Measurements from ENCODE around the gene SEC11A. TPM values are rescaled to one million over a fixed set of nuclear protein-coding genes. Genes with fewer than 3 reads are reported as not detected.
A peak's percentile ranks its signal among the peaks of the same experiment; 100 is the strongest.
"Not testable (repeated sequence)": the region's sequence is repeated elsewhere in the genome, so short reads cannot be mapped to it uniquely, and the experiment has no call there.

Gene SEC11A
- total RNA-seq, 1 donor from 2014 or later, result 202 TPM

- no peaks in the 10 kb centered on the region for H3K27me3 Mint-ChIP-seq (ENCODE audit: unreplicated experiment)
- no peak overlapping the region for H3K4me3 Mint-ChIP-seq (ENCODE audit: unreplicated experiment)
- H3K9me3 Mint-ChIP-seq (ENCODE audit: unreplicated experiment), result no peaks in the 10 kb centered on the region
- peak overlapping the region; percentile 0 for H3K27ac Mint-ChIP-seq (ENCODE audit: unreplicated experiment)
- TF ChIP-seq CTCF (IDR thresholded peaks at IDR 0.05), result no peak
- no peaks in the 10 kb centered on the region for H3K36me3 Mint-ChIP-seq (ENCODE audit: unreplicated experiment)
- H3K4me1 Mint-ChIP-seq (ENCODE audit: unreplicated experiment), result peaks cover 18% of the 10 kb centered on the region
- no peak for DNase-seq (ENCODE audit: extremely low spot score, unreplicated experiment)
Observed at GRCh38 chr15:84697236-84697990, 18.5 kb downstream of the SEC11A start.

DNA sequence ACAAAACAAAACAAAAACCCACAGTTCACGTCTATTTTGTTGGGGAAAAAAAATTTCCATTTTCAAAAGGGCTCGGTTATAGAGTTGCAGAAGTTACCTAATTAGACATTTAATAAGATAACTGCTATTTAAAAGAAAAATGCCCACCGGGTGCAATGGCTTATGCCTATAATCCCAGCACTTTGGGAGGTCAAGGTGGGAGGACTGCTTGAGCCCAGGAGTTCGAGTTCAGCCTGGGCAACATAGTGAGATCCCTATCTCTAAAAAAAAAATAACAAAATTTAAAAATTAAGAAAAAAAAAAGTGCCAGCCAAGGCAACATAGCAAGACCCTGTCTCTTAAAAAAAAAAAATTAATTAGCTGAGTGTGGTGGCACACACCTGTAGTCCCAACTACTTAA lies 19.2 kb downstream of the SEC11A start:
- TF ChIP-seq CTCF (IDR thresholded peaks at IDR 0.05), result no peak
- Mint-ChIP-seq H3K4me3 (ENCODE audit: unreplicated experiment) (no peak overlapping the region), H3K27ac (ENCODE audit: unreplicated experiment) (no peak overlapping the region), H3K4me1 (ENCODE audit: unreplicated experiment) (peaks cover 18% of the 10 kb centered on the region), H3K36me3 (ENCODE audit: unreplicated experiment) (peaks cover under 1% of the 10 kb centered on the region), H3K9me3 (ENCODE audit: unreplicated experiment) (no peaks in the 10 kb centered on the region), H3K27me3 (ENCODE audit: unreplicated experiment) (no peaks in the 10 kb centered on the region)
- DNase-seq (ENCODE audit: extremely low spot score, unreplicated experiment), result no peak

DNA sequence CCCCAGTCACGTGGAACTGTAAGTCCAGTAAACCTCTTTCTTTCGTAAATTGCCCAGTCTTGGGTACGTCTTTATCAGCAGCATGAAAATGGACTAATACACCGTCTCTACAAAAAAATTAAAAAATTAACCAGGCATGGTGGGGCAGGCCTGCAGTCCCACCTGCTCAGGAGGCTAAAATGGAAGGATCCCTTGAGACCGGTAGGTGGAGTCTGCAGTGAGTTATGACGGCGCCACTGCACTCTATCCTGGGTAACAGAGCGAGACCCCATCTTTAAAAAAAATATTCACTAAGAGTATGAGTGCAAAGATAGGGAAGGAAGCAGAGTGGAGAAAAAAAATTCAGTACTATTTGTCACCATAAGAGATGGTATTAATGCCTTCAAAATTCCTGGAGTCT lies 25.6 kb downstream of the SEC11A start:
- no peak for TF ChIP-seq CTCF (IDR thresholded peaks at IDR 0.05)
- Mint-ChIP-seq H3K4me3 (ENCODE audit: unreplicated experiment) (no peak overlapping the region), H3K9me3 (ENCODE audit: unreplicated experiment) (no peaks in the 10 kb centered on the region), H3K4me1 (ENCODE audit: unreplicated experiment) (peaks cover 8% of the 10 kb centered on the region), H3K27me3 (ENCODE audit: unreplicated experiment) (no peaks in the 10 kb centered on the region), H3K27ac (ENCODE audit: unreplicated experiment) (peak overlapping the region; percentile 19), H3K36me3 (ENCODE audit: unreplicated experiment) (peaks cover 26% of the 10 kb centered on the region)
- DNase-seq (ENCODE audit: extremely low spot score, unreplicated experiment), result no peak

GRCh38 chr15:84689858-84690257 lies 26.1 kb downstream of the SEC11A start:
- Mint-ChIP-seq H3K4me3 (ENCODE audit: unreplicated experiment) (no peak overlapping the region), H3K27ac (ENCODE audit: unreplicated experiment) (no peak overlapping the region), H3K36me3 (ENCODE audit: unreplicated experiment) (peaks cover 28% of the 10 kb centered on the region), H3K9me3 (ENCODE audit: unreplicated experiment) (no peaks in the 10 kb centered on the region), H3K27me3 (ENCODE audit: unreplicated experiment) (no peaks in the 10 kb centered on the region), H3K4me1 (ENCODE audit: unreplicated experiment) (peaks cover 11% of the 10 kb centered on the region)
- no peak for TF ChIP-seq CTCF (IDR thresholded peaks at IDR 0.05)
- DNase-seq (ENCODE audit: extremely low spot score, unreplicated experiment), result no peak

- H3K9me3 Mint-ChIP-seq (ENCODE audit: unreplicated experiment); H3K4me3 Mint-ChIP-seq (ENCODE audit: unreplicated experiment); DNase-seq (ENCODE audit: extremely low spot score, unreplicated experiment); H3K27me3 Mint-ChIP-seq (ENCODE audit: unreplicated experiment): not testable (repeated sequence)
- Mint-ChIP-seq H3K4me1 (ENCODE audit: unreplicated experiment) (peaks cover 12% of the 10 kb centered on the region), H3K36me3 (ENCODE audit: unreplicated experiment) (peaks cover 36% of the 10 kb centered on the region), H3K27ac (ENCODE audit: unreplicated experiment) (peak overlapping the region; percentile 87)
Observed at GRCh38 chr15:84686446-84686845, 29.5 kb downstream of the SEC11A start.

All from osteocyte (in vitro differentiated cells).